BE2C (cell line): ENCODE data around the gene CSMD2.

Source experiments
- DNase-seq: peaks from one replicate; pipeline ENCODE4 v3.0.0-alpha.2; 2020
- H3K27me3 ChIP-seq: fragments of 250-450 bp; sonication (Bioruptor Pico); 2 replicates; pipeline ENCODE4 v1.5.1; 2020; ENCODE audit warnings: mild to moderate bottlenecking
- H3K36me3 ChIP-seq: fragments of 250-450 bp; sonication (Bioruptor Pico); 2 replicates; pipeline ENCODE4 v1.5.1; 2020; ENCODE audit warnings: mild to moderate bottlenecking
- H3K4me1 ChIP-seq: fragments of 250-450 bp; sonication (Bioruptor Pico); 2 replicates; pipeline ENCODE4 v1.5.1; 2020
- H3K4me3 ChIP-seq: 2 replicates; pipeline ENCODE4 v1.5.1; 2011; ENCODE audit warnings: low read depth, low read length
- H3K9me3 ChIP-seq: fragments of 250-450 bp; sonication (Bioruptor Pico); 2 replicates; pipeline ENCODE4 v1.5.1; 2020
- TF ChIP-seq, protein P1 (sequence below): IDR thresholded peaks from 2 replicates; pipeline ENCODE4 v1.5.1; 2012; ENCODE audit warnings: mild to moderate bottlenecking, low read depth, low read length

The CSMD2 gene

DNA sequence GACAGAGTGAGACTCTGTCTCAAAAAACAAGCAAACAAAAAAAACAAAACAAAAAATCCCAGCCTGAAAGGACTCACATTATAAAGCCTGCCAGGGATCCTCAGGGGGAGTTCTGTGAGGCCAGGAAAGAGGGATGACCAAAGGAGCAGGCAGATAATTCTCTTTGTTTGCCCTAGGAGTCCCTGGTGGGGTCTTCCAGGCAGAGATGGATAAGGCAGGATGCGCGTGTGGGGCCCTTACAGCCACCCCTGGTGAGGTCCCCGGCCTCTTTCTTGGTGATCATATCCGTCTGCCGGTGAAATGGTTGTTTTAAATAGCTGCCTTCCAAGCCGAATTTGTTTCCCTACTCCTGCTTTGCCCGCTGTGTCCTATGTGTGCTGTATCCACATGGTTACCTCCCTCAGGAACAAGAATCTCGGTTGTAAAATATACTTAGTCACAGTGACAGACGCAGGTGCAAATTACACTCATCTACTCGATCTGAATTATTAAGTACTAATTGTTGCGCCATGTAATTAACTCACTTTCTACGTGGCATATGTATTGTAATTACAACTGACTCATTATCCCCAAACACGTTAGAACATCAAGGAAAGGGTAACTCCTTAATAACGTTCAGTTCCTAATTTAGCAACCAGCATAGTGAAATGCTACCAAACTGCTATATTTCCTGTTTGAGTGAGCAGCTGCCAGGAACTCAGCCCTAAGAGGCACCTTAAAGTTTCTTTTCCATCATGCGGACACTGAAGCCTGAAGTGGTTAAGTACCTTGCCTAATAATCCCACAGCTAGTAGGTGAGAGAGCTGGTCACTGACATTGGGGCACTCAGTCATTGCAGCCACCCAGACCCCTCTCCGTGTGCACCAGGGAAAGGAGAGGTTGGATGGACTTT is 586.2 kb downstream of the CSMD2 start:
- no peak overlapping the region for H3K4me3 ChIP-seq
- no peaks in the 10 kb centered on the region for H3K27me3 ChIP-seq
- no peak for DNase-seq
- no peaks in the 10 kb centered on the region for H3K36me3 ChIP-seq
- TF ChIP-seq, protein P1, sequence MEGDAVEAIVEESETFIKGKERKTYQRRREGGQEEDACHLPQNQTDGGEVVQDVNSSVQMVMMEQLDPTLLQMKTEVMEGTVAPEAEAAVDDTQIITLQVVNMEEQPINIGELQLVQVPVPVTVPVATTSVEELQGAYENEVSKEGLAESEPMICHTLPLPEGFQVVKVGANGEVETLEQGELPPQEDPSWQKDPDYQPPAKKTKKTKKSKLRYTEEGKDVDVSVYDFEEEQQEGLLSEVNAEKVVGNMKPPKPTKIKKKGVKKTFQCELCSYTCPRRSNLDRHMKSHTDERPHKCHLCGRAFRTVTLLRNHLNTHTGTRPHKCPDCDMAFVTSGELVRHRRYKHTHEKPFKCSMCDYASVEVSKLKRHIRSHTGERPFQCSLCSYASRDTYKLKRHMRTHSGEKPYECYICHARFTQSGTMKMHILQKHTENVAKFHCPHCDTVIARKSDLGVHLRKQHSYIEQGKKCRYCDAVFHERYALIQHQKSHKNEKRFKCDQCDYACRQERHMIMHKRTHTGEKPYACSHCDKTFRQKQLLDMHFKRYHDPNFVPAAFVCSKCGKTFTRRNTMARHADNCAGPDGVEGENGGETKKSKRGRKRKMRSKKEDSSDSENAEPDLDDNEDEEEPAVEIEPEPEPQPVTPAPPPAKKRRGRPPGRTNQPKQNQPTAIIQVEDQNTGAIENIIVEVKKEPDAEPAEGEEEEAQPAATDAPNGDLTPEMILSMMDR, result no peak
- no peaks in the 10 kb centered on the region for H3K4me1 ChIP-seq
- no peaks in the 10 kb centered on the region for H3K9me3 ChIP-seq

DNA sequence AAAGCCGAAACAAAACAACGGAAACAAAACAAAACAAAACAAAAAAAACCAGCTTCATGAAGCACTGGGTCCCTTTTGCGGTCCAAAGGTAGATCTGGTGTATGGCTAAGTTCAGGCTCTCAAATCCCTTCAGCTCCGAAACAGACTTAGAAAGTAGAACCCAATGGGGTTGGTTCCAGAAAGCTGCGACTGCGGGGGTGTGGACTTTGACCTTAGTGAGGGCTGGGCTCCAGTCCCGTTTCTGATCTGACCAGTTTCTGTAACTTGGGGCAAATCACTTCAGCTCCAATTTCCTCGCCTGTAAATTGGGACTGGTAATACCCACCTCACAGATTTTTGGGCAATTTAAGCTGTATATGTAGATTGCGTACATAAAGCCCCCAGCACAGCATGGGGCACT is 587.4 kb downstream of the CSMD2 start:
- no peak overlapping the region for H3K4me3 ChIP-seq
- no peak for DNase-seq
- no peaks in the 10 kb centered on the region for H3K4me1 ChIP-seq
- no peaks in the 10 kb centered on the region for H3K9me3 ChIP-seq
- no peaks in the 10 kb centered on the region for H3K36me3 ChIP-seq
- H3K27me3 ChIP-seq, result no peaks in the 10 kb centered on the region
- TF ChIP-seq, protein P1, result no peak

- DNase-seq, result no peak
- TF ChIP-seq, protein P1, result no peak
- Histone ChIP-seq H3K9me3 (no peaks in the 10 kb centered on the region), H3K27me3 (no peaks in the 10 kb centered on the region), H3K4me3 (no peak overlapping the region), H3K36me3 (no peaks in the 10 kb centered on the region), H3K4me1 (no peaks in the 10 kb centered on the region)
These were observed 588.0 kb downstream of the CSMD2 start for GRCh38 chr1:33576821-33577599.

DNA sequence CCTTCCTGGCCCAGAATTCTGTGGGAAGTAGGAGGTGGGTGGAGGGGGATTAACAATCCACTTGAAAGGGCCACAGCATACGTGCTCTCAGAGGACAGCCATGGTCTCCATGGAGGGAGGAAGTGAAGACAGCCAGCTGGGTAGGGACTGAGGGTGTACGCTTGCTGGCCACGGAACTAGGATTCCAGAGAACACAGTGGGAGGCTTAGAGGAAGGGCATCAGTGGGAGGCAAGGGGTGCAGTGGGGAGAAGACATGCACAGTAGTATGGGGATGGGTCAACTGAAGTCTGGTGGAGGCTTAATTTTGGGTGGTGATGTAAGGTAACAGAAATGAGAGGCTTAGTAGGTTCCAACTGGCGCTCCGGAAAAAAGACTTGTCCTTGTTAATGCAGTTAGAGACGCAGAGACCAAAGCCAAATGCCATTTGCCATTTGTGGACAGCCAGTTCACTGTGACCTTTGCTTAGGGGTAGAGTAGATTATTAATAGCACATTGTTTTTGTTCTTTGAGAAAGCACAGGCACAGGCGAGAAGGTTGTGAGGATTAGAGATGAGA is 589.6 kb downstream of the CSMD2 start:
- Histone ChIP-seq H3K4me3 (no peak overlapping the region), H3K27me3 (no peaks in the 10 kb centered on the region), H3K4me1 (no peaks in the 10 kb centered on the region), H3K9me3 (no peaks in the 10 kb centered on the region), H3K36me3 (no peaks in the 10 kb centered on the region)
- no peak for DNase-seq
- TF ChIP-seq, protein P1, result no peak

GRCh38 chr1:33573661-33574060 is 591.4 kb downstream of the CSMD2 start:
- no peaks in the 10 kb centered on the region for H3K9me3 ChIP-seq
- TF ChIP-seq, protein P1, result no peak
- no peaks in the 10 kb centered on the region for H3K36me3 ChIP-seq
- H3K27me3 ChIP-seq, result no peaks in the 10 kb centered on the region
- no peak overlapping the region for H3K4me3 ChIP-seq
- no peak for DNase-seq
- no peaks in the 10 kb centered on the region for H3K4me1 ChIP-seq
